ENCODE measurements around the gene COL4A5.

The COL4A5 gene

GRCh38 chrX:108557580-108557979, 117.9 kb downstream of the COL4A5 start:
- no peak for DNase-seq (ENCODE audit: extremely low read depth, low read depth)
- TF ChIP-seq, protein P1, sequence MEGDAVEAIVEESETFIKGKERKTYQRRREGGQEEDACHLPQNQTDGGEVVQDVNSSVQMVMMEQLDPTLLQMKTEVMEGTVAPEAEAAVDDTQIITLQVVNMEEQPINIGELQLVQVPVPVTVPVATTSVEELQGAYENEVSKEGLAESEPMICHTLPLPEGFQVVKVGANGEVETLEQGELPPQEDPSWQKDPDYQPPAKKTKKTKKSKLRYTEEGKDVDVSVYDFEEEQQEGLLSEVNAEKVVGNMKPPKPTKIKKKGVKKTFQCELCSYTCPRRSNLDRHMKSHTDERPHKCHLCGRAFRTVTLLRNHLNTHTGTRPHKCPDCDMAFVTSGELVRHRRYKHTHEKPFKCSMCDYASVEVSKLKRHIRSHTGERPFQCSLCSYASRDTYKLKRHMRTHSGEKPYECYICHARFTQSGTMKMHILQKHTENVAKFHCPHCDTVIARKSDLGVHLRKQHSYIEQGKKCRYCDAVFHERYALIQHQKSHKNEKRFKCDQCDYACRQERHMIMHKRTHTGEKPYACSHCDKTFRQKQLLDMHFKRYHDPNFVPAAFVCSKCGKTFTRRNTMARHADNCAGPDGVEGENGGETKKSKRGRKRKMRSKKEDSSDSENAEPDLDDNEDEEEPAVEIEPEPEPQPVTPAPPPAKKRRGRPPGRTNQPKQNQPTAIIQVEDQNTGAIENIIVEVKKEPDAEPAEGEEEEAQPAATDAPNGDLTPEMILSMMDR (IDR thresholded peaks at IDR 0.05; ENCODE audit: low read depth, low read length, missing control alignments) = no peak
- no peak overlapping the region for H3K4me3 ChIP-seq (replicated peaks; ENCODE audit: low read depth, low read length)

DNA sequence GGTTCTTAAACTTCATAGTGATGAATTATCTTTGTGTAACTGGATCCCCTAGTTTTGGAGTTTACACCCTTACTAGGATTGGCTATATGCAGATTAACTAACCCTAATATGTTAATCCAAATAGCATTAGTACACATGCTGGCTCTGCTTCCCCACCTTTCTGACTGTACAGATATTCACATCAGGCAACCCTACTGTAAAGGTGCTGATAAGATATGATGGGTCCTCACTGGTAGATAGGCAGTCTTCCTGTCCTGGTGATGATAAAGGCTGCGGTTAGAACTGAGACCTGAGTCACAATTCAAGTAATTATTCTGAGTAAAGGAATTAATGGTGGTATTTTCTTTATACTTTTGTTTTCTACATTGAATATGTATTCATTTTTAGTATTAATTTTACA, 118.6 kb downstream of the COL4A5 start:
- TF ChIP-seq, protein P1 (IDR thresholded peaks at IDR 0.05; ENCODE audit: low read depth, low read length, missing control alignments) = no peak
- DNase-seq (ENCODE audit: extremely low read depth, low read depth) = no peak
- no peak overlapping the region for H3K4me3 ChIP-seq (replicated peaks; ENCODE audit: low read depth, low read length)

- DNase-seq (ENCODE audit: extremely low read depth, low read depth) = no peak
- H3K4me3 ChIP-seq (replicated peaks; ENCODE audit: low read depth, low read length) = no peak overlapping the region
- TF ChIP-seq, protein P1 (IDR thresholded peaks at IDR 0.05; ENCODE audit: low read depth, low read length, missing control alignments) = no peak
Measured at GRCh38 chrX:108573136-108573535, 133.5 kb downstream of the COL4A5 start.

DNA sequence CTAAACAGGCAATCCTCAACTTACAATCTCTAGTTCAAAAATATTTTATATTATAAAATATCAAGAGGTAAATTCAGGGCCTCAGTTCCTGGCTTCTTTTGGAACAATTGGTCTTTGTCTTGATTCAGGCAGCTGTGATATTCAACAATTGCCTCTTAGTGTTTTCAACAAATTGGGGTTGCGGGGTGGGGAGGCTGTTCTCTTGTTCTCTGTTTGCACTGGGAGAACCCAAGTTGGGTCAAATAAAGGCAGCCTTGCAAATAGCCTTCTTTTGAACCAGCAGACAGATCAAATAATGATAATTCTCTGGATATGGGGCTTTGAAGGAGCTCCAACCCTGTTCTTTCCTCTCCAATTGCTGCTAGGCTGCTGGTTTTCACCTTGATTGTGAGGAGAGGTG, 142.5 kb downstream of the COL4A5 start:
- no peak for DNase-seq (ENCODE audit: extremely low read depth, low read depth)
- H3K4me3 ChIP-seq (replicated peaks; ENCODE audit: low read depth, low read length) = no peak overlapping the region
- TF ChIP-seq, protein P1 (IDR thresholded peaks at IDR 0.05; ENCODE audit: low read depth, low read length, missing control alignments) = no peak

- no peak for DNase-seq (ENCODE audit: extremely low read depth, low read depth)
- H3K4me3 ChIP-seq (replicated peaks; ENCODE audit: low read depth, low read length) = no peak overlapping the region
- TF ChIP-seq, protein P1 (IDR thresholded peaks at IDR 0.05; ENCODE audit: low read depth, low read length, missing control alignments) = peak; percentile 28
Measured at GRCh38 chrX:108584617-108585211, 145.1 kb downstream of the COL4A5 start.

DNA sequence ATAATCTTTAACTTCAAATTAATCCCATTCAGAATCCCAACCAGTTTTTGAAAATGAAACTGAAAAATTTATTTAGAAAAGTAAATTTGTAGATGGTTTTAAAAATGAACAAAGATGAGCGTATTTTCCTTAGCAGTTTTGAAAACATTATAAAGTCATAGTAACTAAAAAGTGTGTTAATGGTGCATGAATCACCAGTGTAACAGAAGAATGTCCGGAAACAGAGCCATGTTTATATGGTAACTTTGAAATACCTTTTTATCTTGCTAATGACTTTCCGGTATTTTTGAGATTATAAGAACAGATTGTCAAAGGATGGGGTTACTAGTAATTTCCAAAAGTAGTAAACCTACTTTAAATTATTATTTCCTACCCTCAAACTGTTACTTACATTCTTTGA, 150.9 kb downstream of the COL4A5 start:
- DNase-seq (ENCODE audit: extremely low read depth, low read depth) = no peak
- TF ChIP-seq, protein P1 (IDR thresholded peaks at IDR 0.05; ENCODE audit: low read depth, low read length, missing control alignments) = no peak
- no peak overlapping the region for H3K4me3 ChIP-seq (replicated peaks; ENCODE audit: low read depth, low read length)

DNA sequence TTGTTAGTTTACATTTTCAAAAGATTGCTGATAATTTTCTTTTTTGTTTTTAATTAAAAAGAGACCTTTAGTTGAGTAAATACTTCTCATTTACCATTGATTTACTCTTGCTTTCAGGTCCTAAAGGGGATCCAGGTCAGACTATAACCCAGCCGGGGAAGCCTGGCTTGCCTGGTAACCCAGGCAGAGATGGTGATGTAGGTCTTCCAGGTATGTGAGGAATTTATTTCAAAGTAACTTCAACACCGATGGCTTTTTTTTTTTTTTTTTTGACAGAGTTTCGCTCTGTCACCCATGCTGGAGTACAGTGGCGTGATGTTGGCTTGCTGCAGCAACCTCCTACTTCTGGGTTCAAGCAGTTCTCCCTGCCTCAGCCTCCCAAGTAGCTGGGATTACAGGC, 161.6 kb downstream of the COL4A5 start:
- no peak overlapping the region for H3K4me3 ChIP-seq (replicated peaks; ENCODE audit: low read depth, low read length)
- no peak for DNase-seq (ENCODE audit: extremely low read depth, low read depth)

More for the DNA sequence above, 161.6 kb downstream of the COL4A5 start:
- TF ChIP-seq, protein P1 (IDR thresholded peaks at IDR 0.05; ENCODE audit: low read depth, low read length, missing control alignments) = no peak
